DMS153 treated with DMSO at 0.1 percent for 48 hours (cell line): ENCODE results near the gene POLD1.
A peak's percentile ranks its signal among the peaks of the same experiment; 100 is the strongest.

ENCODE experiments used
- DNase-seq: peaks from one replicate; lab custom pipeline; 2025; ENCODE audit not compliant: unreplicated experiment; lab: John Stamatoyannopoulos, UW

Gene POLD1

DNA sequence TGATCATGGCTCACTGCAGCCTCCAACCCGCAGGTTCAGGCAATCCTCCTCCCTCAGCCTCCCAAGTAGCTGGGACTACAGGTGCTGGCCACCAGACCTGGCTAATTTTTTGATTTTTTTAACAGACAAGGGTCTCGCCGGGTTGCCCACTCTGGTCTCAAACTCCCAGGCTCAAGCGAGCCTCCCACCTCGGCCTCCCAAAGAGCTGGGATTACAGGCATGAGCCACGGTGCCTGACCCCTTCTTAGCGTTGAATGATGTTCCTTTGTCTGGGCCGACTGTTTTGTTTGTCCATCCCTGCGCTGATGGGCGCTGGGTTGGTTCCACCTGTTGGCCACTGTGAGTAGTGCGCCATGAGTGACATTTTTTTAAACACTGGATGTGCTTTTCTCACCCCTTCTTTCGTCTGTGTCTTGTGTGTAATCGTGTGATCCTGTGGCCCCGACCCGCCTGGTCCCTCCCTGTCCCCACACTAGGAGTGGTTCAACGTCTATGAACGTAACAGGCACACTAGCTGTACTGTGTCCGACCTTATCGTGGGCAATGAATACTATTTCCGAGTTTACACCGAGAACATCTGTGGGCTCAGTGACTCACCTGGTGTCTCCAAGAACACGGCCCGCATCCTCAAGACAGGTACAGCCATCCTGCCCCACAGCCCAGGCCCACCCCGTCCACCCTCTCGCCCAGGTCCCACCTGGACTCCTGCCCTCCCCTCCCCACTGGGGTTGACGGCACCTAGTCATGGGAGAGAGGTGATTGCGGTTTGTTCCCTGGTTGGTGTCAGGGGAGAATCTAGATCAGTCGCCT is 77.1 kb downstream of the POLD1 start:
- DNase-seq: peak; percentile 50

DNA sequence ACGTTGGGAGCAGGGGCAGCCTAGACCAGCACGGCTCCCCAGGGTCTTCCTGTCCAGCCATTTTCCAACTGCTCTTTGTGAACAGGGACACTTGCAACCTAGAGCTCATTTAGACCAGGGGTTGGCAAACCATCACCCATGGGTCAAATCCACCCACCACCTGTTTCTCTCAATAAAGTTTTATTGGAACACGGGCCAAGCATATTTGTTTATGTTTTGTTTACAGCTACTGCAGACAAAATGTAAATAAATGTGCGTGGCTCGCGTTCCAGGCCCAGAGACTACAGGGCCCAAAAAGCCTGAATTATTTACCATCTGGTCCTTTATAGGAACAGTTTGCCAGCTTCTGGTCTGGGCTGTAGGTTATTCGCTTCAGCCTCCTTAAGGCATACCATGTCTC is 78.8 kb downstream of the POLD1 start:
- DNase-seq: no peak

DNA sequence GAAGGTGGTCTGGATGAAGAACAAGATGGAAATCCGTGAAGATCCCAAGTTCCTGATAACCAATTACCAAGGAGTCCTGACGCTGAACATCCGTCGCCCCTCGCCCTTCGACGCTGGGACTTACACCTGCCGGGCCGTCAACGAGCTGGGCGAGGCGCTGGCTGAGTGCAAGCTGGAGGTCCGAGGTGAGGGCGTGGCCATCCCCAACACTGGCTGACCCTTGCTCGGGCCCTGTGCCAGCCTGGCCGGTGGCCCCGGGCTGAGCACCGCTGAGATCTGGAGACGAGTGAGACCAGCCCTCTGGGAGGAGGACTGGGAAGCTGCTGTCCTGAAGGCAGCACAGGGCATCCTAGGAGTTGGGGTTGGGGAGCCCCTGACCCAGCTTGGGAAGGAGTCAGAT is 80.2 kb downstream of the POLD1 start:
- DNase-seq: no peak

DNA sequence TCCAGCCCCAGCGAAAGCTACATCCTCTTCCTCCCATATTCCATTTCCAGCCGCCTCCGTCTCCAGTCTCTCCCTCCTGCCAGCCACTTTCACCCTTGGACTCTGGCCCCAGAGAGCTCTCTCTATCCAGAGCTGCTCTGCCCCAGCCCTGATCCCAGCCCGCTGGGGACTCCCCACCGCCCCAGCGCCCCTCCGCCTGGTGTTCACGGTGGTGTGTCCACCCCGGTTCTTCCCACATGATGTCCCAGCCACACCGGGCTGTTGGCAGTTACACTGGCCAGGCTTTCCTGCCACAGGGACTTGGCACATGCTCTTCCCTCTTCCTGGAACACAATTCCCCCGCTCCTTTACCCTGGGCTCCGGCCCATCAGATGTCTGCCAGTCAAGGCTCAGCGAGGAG is 80.9 kb downstream of the POLD1 start:
- DNase-seq: no peak

DNA sequence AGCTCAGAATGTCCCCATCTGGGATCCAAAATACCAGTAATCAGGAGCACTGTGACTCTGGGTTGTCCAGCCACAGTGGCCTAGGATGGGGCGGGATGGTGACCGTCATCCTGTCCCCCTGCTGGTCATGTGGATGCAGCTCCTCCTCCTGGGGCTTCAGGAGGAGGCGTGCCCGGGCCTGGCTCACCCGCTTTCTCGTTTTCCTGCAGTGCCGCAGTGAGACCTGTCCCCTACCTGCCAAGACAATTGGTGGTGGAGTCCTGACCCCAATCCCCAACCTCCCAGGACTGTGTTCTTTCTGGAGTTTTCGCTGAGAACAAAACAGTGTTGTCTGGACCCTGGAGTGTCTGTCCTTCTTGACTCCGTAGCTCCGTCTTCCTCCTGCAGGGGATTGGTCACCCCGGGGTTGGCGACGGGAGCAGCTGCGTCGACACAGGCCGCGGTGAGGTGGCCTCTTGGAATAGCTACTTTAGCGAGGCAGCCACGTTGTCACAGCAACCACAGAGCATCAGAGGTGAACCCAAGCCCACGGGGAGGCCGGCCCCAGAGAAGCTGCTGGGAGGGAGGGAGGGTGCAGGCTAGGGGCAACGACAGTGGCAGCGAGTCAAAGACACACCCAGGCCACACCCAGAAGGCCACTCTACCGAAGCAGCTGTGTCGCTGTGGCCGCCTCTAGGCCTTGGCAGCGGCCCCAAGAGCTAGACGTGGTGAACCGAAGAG is 82.0 kb downstream of the POLD1 start:
- DNase-seq: peak; percentile 44

DNA sequence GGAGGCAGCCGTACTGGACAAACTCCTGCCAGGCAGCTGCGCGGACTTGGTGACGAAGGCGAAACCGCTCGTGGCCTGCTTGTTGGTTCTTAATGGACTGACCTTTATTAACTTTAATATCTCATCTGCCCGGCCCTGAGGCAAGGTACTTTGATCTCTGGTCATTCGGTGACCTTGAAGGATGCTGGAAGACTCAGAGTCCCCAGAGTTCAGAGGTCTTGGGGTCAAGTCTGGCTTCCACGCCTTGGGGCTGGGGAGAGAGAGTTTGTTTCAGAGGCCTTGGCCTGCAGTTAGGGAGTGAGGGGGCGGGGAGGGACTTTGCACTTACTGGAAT is 82.5 kb downstream of the POLD1 start:
- no peak for DNase-seq

DNA sequence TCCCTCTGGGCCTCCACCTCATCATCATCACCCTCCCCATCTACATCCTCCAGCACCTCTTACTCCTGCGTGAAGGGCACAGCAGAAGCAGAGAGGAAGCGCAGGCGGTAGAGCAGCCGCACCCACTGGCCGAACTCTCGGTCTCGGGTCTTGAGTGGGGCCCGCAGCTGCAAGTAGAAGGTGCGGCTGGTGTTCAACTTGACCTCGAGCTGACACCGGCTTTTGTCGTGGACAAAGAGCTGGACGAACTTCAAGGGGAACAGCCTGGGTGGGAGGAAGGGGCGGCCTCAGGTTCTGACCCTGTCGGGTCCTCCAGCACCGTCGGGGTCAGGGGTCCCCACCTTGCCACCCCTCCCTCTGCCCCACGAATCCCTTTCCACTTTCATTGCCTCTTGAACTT is 83.4 kb downstream of the POLD1 start:
- DNase-seq: no peak
